K562 (cell line): ENCODE data around the gene PRPSAP2. TPM values are rescaled to one million over a fixed set of nuclear protein-coding genes. Genes with fewer than 3 reads are reported as not detected.
A peak's percentile ranks its signal among the peaks of the same experiment; 100 is the strongest.
"Not testable (repeated sequence)": the region's sequence is repeated elsewhere in the genome, so short reads cannot be mapped to it uniquely, and the experiment has no call there.

Experiments
- ATAC-seq: fragments of 200-7000 bp; cut with Tn5 transposase; 3 replicates; pipeline ENCODE4 v1.9.1; 2020; ENCODE audit warnings: moderate library complexity
- BruUV-seq: library from RNA; stranded (reverse); fragments of 400-500 nt; replicated peaks from 2 replicates; lab custom pipeline; 2021; lab: Mats Ljungman, UMichigan
- CTCF ChIA-PET: fragments of 300-600 bp; formaldehyde crosslinking; extraction: SDS; loops from one replicate; lab custom pipeline; 2021; ENCODE audit warnings: low intra/inter-chr PET ratio; lab: Yijun Ruan, JAX
- POLR2A ChIA-PET: fragments of 300-600, 350-650 bp; sonication (Branson Sonifier 250); formaldehyde crosslinking; extraction: SDS; loops from one replicate; lab custom pipeline; 2021; ENCODE audit warnings: antibody characterized with exemption, inconsistent platforms; lab: Yijun Ruan, JAX
- DNase-seq, 4 experiments: peaks; one replicate each; pipeline versions ENCODE4 v3.0.0 to v3.0.0-alpha.2; 2011 to 2018; ENCODE audit warnings: low spot score in 3 of 4, mixed read lengths in 3 of 4; ENCODE audit errors: extremely low read depth in 1 of 4
- FAIRE-seq: peaks from 2 replicates; lab custom pipeline; 2011; peaks lifted over from hg19 to GRCh38; lab: Jason Lieb, UNC
- H2AFZ ChIP-seq: 2 replicates; pipeline ENCODE4 v1.6.0; 2011; ENCODE audit warnings: low read depth, low read length, control low read depth, inconsistent platforms
- H3K27ac ChIP-seq: fragments of 200-600 bp; 3 replicates; pipeline ENCODE4 v1.8.0; 2011; ENCODE audit warnings: low read depth, mild to moderate bottlenecking, control low read depth, inconsistent platforms, low read length, moderate library complexity, mixed read lengths; ENCODE audit errors: extremely low read depth
- H3K27me3 ChIP-seq, 2 experiments: fragments of 300-600 bp in 1 of 2; 2 replicates in 1 of 2; 3 replicates in 1 of 2; pipeline versions ENCODE4 v1.6.0 to v1.8.0; 2011; ENCODE audit warnings: inconsistent platforms in 2 of 2, low read length in 2 of 2, mild to moderate bottlenecking in 1 of 2, mixed read lengths in 1 of 2, moderate library complexity in 1 of 2; ENCODE audit not compliant: control insufficient read depth in 2 of 2, insufficient read depth in 2 of 2
- H3K36me3 ChIP-seq: fragments of 300-600 bp; 3 replicates; pipeline ENCODE4 v1.8.0; 2011; ENCODE audit warnings: mild to moderate bottlenecking, low read length, inconsistent platforms; ENCODE audit not compliant: control insufficient read depth, insufficient read depth
- H3K4me1 ChIP-seq, 2 experiments: fragments of 200-600 bp in 1 of 2; replicated peaks in 1 of 2; 2 replicates in 1 of 2; 3 replicates in 1 of 2; pipeline versions ENCODE4 v1.5.1 to v1.8.0; 2011; ENCODE audit warnings: inconsistent platforms in 2 of 2, low read length in 2 of 2, mild to moderate bottlenecking in 1 of 2, mixed read lengths in 1 of 2, moderate library complexity in 1 of 2; ENCODE audit not compliant: control insufficient read depth in 2 of 2, insufficient read depth in 2 of 2
- H3K4me2 ChIP-seq: 2 replicates; pipeline ENCODE4 v1.6.1; 2011; ENCODE audit warnings: low read length, control low read depth, inconsistent platforms, mixed read lengths; ENCODE audit not compliant: insufficient read depth
- H3K4me3 ChIP-seq: fragments of 200-600 bp; sonication (generic), shearing (Covaris generic); 2 replicates; pipeline ENCODE4 v1.5.1; 2016; ENCODE audit warnings: control low read depth, inconsistent platforms
- H3K79me2 ChIP-seq: fragments of 200-600 bp; 3 replicates; pipeline ENCODE4 v1.8.0; 2011; ENCODE audit warnings: low read length, inconsistent platforms; ENCODE audit not compliant: control insufficient read depth, insufficient read depth
- H3K9ac ChIP-seq, 2 experiments: 2 replicates each; pipeline versions ENCODE4 v1.6.0 to v1.6.1; 2011; ENCODE audit warnings: low read depth in 2 of 2, low read length in 2 of 2, control low read depth in 1 of 2, inconsistent platforms in 1 of 2, mild to moderate bottlenecking in 1 of 2, mixed read lengths in 1 of 2; ENCODE audit not compliant: insufficient read depth in 1 of 2
- H3K9me1 ChIP-seq: one replicate; pipeline ENCODE4 v1.6.0; 2011; ENCODE audit warnings: inconsistent platforms, mild to moderate bottlenecking, low read length, moderate library complexity; ENCODE audit not compliant: control insufficient read depth, insufficient read depth
- H3K9me3 ChIP-seq: replicated peaks from 2 replicates; pipeline ENCODE4 v1.5.1; 2011; ENCODE audit warnings: low read depth, low read length, inconsistent platforms; ENCODE audit not compliant: control insufficient read depth, insufficient read depth
- H4K20me1 ChIP-seq: replicated peaks from 2 replicates; pipeline ENCODE4 v1.6.1; 2011; ENCODE audit warnings: low read length, inconsistent platforms, mixed read lengths; ENCODE audit not compliant: control insufficient read depth, insufficient read depth
- RAD51 ChIP-seq: fragments of 450-650 bp; IDR thresholded peaks from 2 replicates; pipeline ENCODE4 v1.7.1; 2016; ENCODE audit warnings: low read depth, mild to moderate bottlenecking, borderline replicate concordance
- TFE3 ChIP-seq: fragments of 450-650 bp; formaldehyde crosslinking; IDR thresholded peaks from 2 replicates; pipeline ENCODE4 v1.4.0; 2020; ENCODE audit warnings: mild to moderate bottlenecking, mixed read lengths
- WGBS: fragments of 100-300 bp; shearing (Covaris generic); methylation state at CpG from one replicate; pipeline ENCODE4 v1.1.6; 2016; ENCODE audit warnings: low coverage, mixed read lengths; ENCODE audit not compliant: insufficient coverage; ENCODE audit errors: missing lambda C conversion rate; 5-methylcytosine and 5-hydroxymethylcytosine counted together
- in situ Hi-C: fragments of 300-500 bp; cut with MboI; formaldehyde crosslinking; loops from 4 replicates; pipeline ENCODE4 v1.15.0; 2018; ENCODE audit warnings: inconsistent platforms, mixed read lengths
- intact Hi-C: fragments of 100-400 bp; cut with micrococcal nuclease; formaldehyde crosslinking; loops from 2 replicates; pipeline ENCODE4 v1.14.2; 2022
- polyA plus RNA-seq, 8 experiments: library from polyadenylated mRNA; depleted of rRNA in 4 of 8; stranded (reverse) in 5 of 8; unstranded in 3 of 8; fragments of >200 nt; fragmentation: Nextera tagmentation in 2 of 8; fragmentation: Illumina TruSeq in 1 of 8; extraction: Ambion mirVana in 2 of 8; extraction: Trizol in 1 of 8; gene quantifications; 2 replicates each; pipeline versions ENCODE4 v1.2.1 to v1.2.3, GENCODE V29; 2011 to 2014; ENCODE audit warnings: inconsistent platforms in 1 of 8, missing spikeins in 1 of 8
- total RNA-seq, 7 experiments: library from RNA; depleted of rRNA in 6 of 7; stranded (reverse); fragments of >200 nt in 6 of 7; fragmentation: Illumina TruSeq in 2 of 7; extraction: Trizol in 2 of 7; gene quantifications; 2 replicates each; pipeline versions ENCODE4 v1.2.1 to v1.2.3, GENCODE V29; 2011 to 2021; ENCODE audit warnings: low replicate concordance in 1 of 7

PRPSAP2 gene
- total and polyA plus RNA-seq, 9 of the 15 experiments (the other 6 are each of a cell fraction or from before 2014, with no cell fraction given), result 15.5 to 56.7 (median 35.7) TPM

GRCh38 chr17:18821430-18821829 lies 36.5 kb upstream of the PRPSAP2 start:
- in situ Hi-C loops, H3K36me3 ChIP-seq, H3K4me2 ChIP-seq, H4K20me1 ChIP-seq, H3K79me2 ChIP-seq, CTCF ChIA-PET, H2AFZ ChIP-seq, H3K4me1 ChIP-seq, H3K27me3 ChIP-seq, H3K27ac ChIP-seq, DNase-seq, FAIRE-seq, H3K9me1 ChIP-seq, ATAC-seq, H3K9ac ChIP-seq, POLR2A ChIA-PET, intact Hi-C loops, H3K9me3 ChIP-seq, BruUV-seq, H3K4me3 ChIP-seq: not testable (repeated sequence)
- 31% methylated on average over 1 of the region's 3 CpGs for WGBS
- peak; percentile 48; the same call in 1 of the 2 replicates for TF ChIP-seq RAD51
- TF ChIP-seq TFE3 (CRISPR knock-in tag), result peak; percentile 62

GRCh38 chr17:18827613-18828012 lies 30.3 kb upstream of the PRPSAP2 start:
- not testable (repeated sequence) for H3K9me3 ChIP-seq
- in situ Hi-C loops, result loop anchor here (25.0 kb wide), 1 partner anchor 1510 kb away; no protein-coding TSS in a partner anchor
- WGBS, result no CpG with 5 or more reads among the region's 1 CpG

More at GRCh38 chr17:18827613-18828012, 30.3 kb upstream of the PRPSAP2 start:
- POLR2A ChIA-PET, result interaction anchor here (0.7 kb wide), 1 partner anchor 27 kb away, joined by 3 read pairs; no protein-coding TSS in a partner anchor
- H3K9me1 ChIP-seq, FAIRE-seq, CTCF ChIA-PET, ATAC-seq, H3K4me1 ChIP-seq, H3K27me3 ChIP-seq, H4K20me1 ChIP-seq, H2AFZ ChIP-seq, intact Hi-C loops, DNase-seq, H3K27ac ChIP-seq, H3K9ac ChIP-seq, BruUV-seq, H3K36me3 ChIP-seq, H3K4me3 ChIP-seq, H3K4me2 ChIP-seq, H3K79me2 ChIP-seq: not testable (repeated sequence)
